ENCODE measurements around the gene ZKSCAN8. TPM values are rescaled to one million over a fixed set of nuclear protein-coding genes. Genes with fewer than 3 reads are reported as not detected.

Gene ZKSCAN8
- total RNA-seq, 4 donors from 2014 or later: 7.6 to 23.0 (median 14.2) TPM

- WGBS: 83% methylated on average over 6 of the region's 6 CpGs
- Histone ChIP-seq H3K4me1 (no peaks in the 10 kb centered on the region), H3K9me3 (peaks cover 38% of the 10 kb centered on the region), H3K36me3 (no peaks in the 10 kb centered on the region), H3K27ac (no peak overlapping the region), H3K4me3 (no peak overlapping the region), H3K27me3 (peaks cover 4% of the 10 kb centered on the region)
- TF ChIP-seq CTCF (IDR thresholded peaks at IDR 0.05) (no peak), POLR2A (IDR thresholded peaks at IDR 0.05) (no peak), POLR2AphosphoS5 (IDR thresholded peaks at IDR 0.05) (no peak), EP300 (IDR thresholded peaks at IDR 0.05) (no peak)
- no peak for DNase-seq (ENCODE audit: low spot score in 2 of 2)
These were observed 46.7 kb downstream of the ZKSCAN8 start for GRCh38 chr6:28188111-28188979.

DNA sequence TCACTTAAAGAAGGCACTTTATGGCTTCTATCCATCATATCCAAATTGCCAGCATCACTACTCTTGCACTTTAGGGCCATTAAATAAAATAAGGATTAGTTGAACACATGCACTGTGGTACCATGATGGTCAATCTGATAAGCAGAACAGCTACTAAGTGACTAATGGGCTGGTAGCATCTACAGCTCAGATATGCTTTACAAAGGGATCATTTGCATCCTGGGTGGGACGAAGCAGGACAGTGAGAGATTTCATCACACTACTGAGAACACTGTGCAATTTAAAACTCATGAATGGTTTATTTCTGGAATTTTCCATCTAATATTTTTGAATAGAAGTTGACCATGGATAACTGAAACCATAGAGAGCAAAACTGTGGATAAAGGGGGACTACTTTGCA lies 58.3 kb downstream of the ZKSCAN8 start:
- no peak for DNase-seq (ENCODE audit: low spot score in 2 of 2)
- Histone ChIP-seq H3K36me3 (no peaks in the 10 kb centered on the region), H3K4me3 (no peak overlapping the region), H3K27ac (no peak overlapping the region), H3K4me1 (no peaks in the 10 kb centered on the region), H3K27me3 (peaks cover 53% of the 10 kb centered on the region), H3K9me3 (no peaks in the 10 kb centered on the region)
- WGBS: 56% methylated on average over 1 of the region's 1 CpG
- TF ChIP-seq POLR2AphosphoS5 (IDR thresholded peaks at IDR 0.05) (no peak), CTCF (IDR thresholded peaks at IDR 0.05) (no peak), POLR2A (IDR thresholded peaks at IDR 0.05) (no peak), EP300 (IDR thresholded peaks at IDR 0.05) (no peak)

DNA sequence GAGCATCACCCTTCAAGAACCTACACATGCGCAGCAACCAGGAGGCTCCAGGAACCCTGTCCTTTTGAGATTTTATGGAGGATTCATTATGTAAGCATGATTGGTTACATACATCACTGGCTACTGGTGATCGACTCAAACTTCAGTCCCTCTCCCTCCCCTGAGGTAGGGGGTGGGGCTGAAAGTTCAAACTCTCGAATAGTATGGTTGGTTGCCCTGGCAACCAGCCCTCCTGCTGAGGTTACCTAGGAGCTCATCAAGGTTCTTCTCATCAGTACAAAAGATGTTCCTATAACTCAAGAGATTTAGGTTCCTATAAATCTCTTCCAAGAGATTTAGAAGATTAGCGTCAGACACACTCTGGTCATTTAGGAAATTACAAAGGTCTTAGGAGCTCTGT lies 61.5 kb downstream of the ZKSCAN8 start:
- H3K9me3 ChIP-seq: no peaks in the 10 kb centered on the region
- no peak for TF ChIP-seq CTCF (IDR thresholded peaks at IDR 0.05)
- TF ChIP-seq EP300 (IDR thresholded peaks at IDR 0.05): no peak
- TF ChIP-seq POLR2A (IDR thresholded peaks at IDR 0.05): no peak
- no peak for TF ChIP-seq POLR2AphosphoS5 (IDR thresholded peaks at IDR 0.05)
- H3K36me3 ChIP-seq: no peaks in the 10 kb centered on the region
- 44% methylated on average over 4 of the region's 4 CpGs for WGBS
- peaks cover 80% of the 10 kb centered on the region for H3K27me3 ChIP-seq
- H3K27ac ChIP-seq: no peak overlapping the region
- DNase-seq (ENCODE audit: low spot score in 2 of 2): no peak
- peaks cover 14% of the 10 kb centered on the region for H3K4me1 ChIP-seq
- no peak overlapping the region for H3K4me3 ChIP-seq

- no peak for DNase-seq (ENCODE audit: low spot score in 2 of 2)
- Histone ChIP-seq H3K27me3 (peaks cover 86% of the 10 kb centered on the region), H3K27ac (no peak overlapping the region), H3K4me3 (no peak overlapping the region), H3K36me3 (no peaks in the 10 kb centered on the region), H3K4me1 (peaks cover 15% of the 10 kb centered on the region), H3K9me3 (no peaks in the 10 kb centered on the region)
- TF ChIP-seq EP300 (IDR thresholded peaks at IDR 0.05) (no peak), CTCF (IDR thresholded peaks at IDR 0.05) (no peak), POLR2AphosphoS5 (IDR thresholded peaks at IDR 0.05) (no peak), POLR2A (IDR thresholded peaks at IDR 0.05) (no peak)
- 54% methylated on average over 1 of the region's 1 CpG for WGBS
These were observed 64.2 kb downstream of the ZKSCAN8 start for GRCh38 chr6:28205879-28206278.

GRCh38 chr6:28206527-28206926 lies 64.8 kb downstream of the ZKSCAN8 start:
- Histone ChIP-seq H3K4me3 (no peak overlapping the region), H3K9me3 (no peaks in the 10 kb centered on the region), H3K27ac (no peak overlapping the region), H3K36me3 (no peaks in the 10 kb centered on the region), H3K27me3 (peaks cover 90% of the 10 kb centered on the region), H3K4me1 (peaks cover 15% of the 10 kb centered on the region)
- TF ChIP-seq POLR2A (IDR thresholded peaks at IDR 0.05): no peak
- no peak for TF ChIP-seq EP300 (IDR thresholded peaks at IDR 0.05)
- TF ChIP-seq CTCF (IDR thresholded peaks at IDR 0.05): no peak
- no peak for TF ChIP-seq POLR2AphosphoS5 (IDR thresholded peaks at IDR 0.05)
- DNase-seq (ENCODE audit: low spot score in 2 of 2): no peak
- WGBS: 46% methylated on average over 3 of the region's 3 CpGs

Measured in suprapubic skin (tissue), 4 donors.